ENCODE results near the gene XPO4. TPM values are rescaled to one million over a fixed set of nuclear protein-coding genes. Genes with fewer than 3 reads are reported as not detected.
"Not testable (repeated sequence)": the region's sequence is repeated elsewhere in the genome, so short reads cannot be mapped to it uniquely, and the experiment has no call there.

Gene XPO4
- total RNA-seq, 1 experiment from 2014 or later = 39.9 TPM

- no peaks in the 10 kb centered on the region for H3F3A ChIP-seq (ENCODE audit: low read length, unreplicated experiment)
- intact Hi-C loops (cut with micrococcal nuclease) = loop anchor here (2.0 to 10.0 kb wide), 3 partner anchors 212 to 740 kb away; no protein-coding TSS in a partner anchor
- no peaks in the 10 kb centered on the region for H3K9me3 ChIP-seq (ENCODE audit: low read length)
- no peaks in the 10 kb centered on the region for H3K36me3 ChIP-seq (ENCODE audit: low read depth, low read length)
- H3K27ac ChIP-seq (ENCODE audit: low read length) = no peak overlapping the region
- H2AFZ ChIP-seq (ENCODE audit: low read length) = 0 out of 2 replicates have a peak overlapping the region, but pooled peaks have one; percentile 4
- H3K9me2 ChIP-seq (replicated peaks; ENCODE audit: low read length) = no peaks in the 10 kb centered on the region
- ATAC-seq (peak; percentile 85), DNase-seq (peak; percentile 86)
- POLR2A ChIA-PET (ENCODE audit: unreplicated experiment) = no interaction called here
- no peak overlapping the region for H3K4me3 ChIP-seq (ENCODE audit: low read length)
- 0 out of 2 replicates have a peak overlapping the region, but pooled peaks have one; percentile 5 for H3K4me2 ChIP-seq (ENCODE audit: low read length)
- no peaks in the 10 kb centered on the region for H3K27me3 ChIP-seq (ENCODE audit: low read length)
- BruUV-seq (replicated peaks) = no TSS peak
- H3K79me2 ChIP-seq (ENCODE audit: low read length) = no peaks in the 10 kb centered on the region
- H3K4me1 ChIP-seq (ENCODE audit: insufficient read depth, low read length) = no peaks in the 10 kb centered on the region
- CTCF ChIA-PET = interaction anchor here (0.6 to 0.7 kb wide), 4 partner anchors 13 to 749 kb away, joined by 3 to 4 read pairs (median 3); no protein-coding TSS in a partner anchor
- TF ChIP-seq EZH2 (IDR thresholded peaks at IDR 0.05; ENCODE audit: low read length, unreplicated experiment) (no peak), CTCF (conservative IDR thresholded peaks at IDR 0.05; ENCODE audit: low read depth, low read length) (peak; percentile 97)
- no peak overlapping the region for H3K9ac ChIP-seq (ENCODE audit: low read length)
- no peaks in the 10 kb centered on the region for H4K20me1 ChIP-seq (ENCODE audit: low read length)
Observed at GRCh38 chr13:20924758-20925394, 22.3 kb upstream of the XPO4 start.

GRCh38 chr13:20923272-20923671, 20.7 kb upstream of the XPO4 start:
- DNase-seq = no peak
- Histone ChIP-seq H3K79me2 (ENCODE audit: low read length) (no peaks in the 10 kb centered on the region), H3K9ac (ENCODE audit: low read length) (no peak overlapping the region), H3K27me3 (ENCODE audit: low read length) (no peaks in the 10 kb centered on the region), H3K4me2 (ENCODE audit: low read length) (no peak overlapping the region), H3K36me3 (ENCODE audit: low read depth, low read length) (no peaks in the 10 kb centered on the region), H3K4me3 (ENCODE audit: low read length) (no peak overlapping the region), H3F3A (ENCODE audit: low read length, unreplicated experiment) (no peaks in the 10 kb centered on the region), H3K4me1 (ENCODE audit: insufficient read depth, low read length) (no peaks in the 10 kb centered on the region), H3K27ac (ENCODE audit: low read length) (no peak overlapping the region), H4K20me1 (ENCODE audit: low read length) (no peaks in the 10 kb centered on the region), H3K9me3 (ENCODE audit: low read length) (no peaks in the 10 kb centered on the region), H2AFZ (ENCODE audit: low read length) (no peak overlapping the region), H3K9me2 (replicated peaks; ENCODE audit: low read length) (no peaks in the 10 kb centered on the region)
- ATAC-seq = no peak
- ChIA-PET POLR2A (ENCODE audit: unreplicated experiment) (no interaction called here), CTCF (no interaction called here)
- intact Hi-C loops (cut with micrococcal nuclease) = loop anchor here (10.0 kb wide), 1 partner anchor 738 kb away; no protein-coding TSS in a partner anchor
- BruUV-seq (replicated peaks) = no TSS peak
- TF ChIP-seq EZH2 (IDR thresholded peaks at IDR 0.05; ENCODE audit: low read length, unreplicated experiment) (no peak), CTCF (conservative IDR thresholded peaks at IDR 0.05; ENCODE audit: low read depth, low read length) (no peak), EZH2phosphoT487 (IDR thresholded peaks at IDR 0.05; ENCODE audit: borderline replicate concordance, low read length) (no peak)

GRCh38 chr13:20921572-20921971, 19.0 kb upstream of the XPO4 start:
- TF ChIP-seq EZH2phosphoT487 (IDR thresholded peaks at IDR 0.05; ENCODE audit: borderline replicate concordance, low read length) (no peak), EZH2 (IDR thresholded peaks at IDR 0.05; ENCODE audit: low read length, unreplicated experiment) (no peak), CTCF (conservative IDR thresholded peaks at IDR 0.05; ENCODE audit: low read depth, low read length) (no peak)
- Histone ChIP-seq H3K4me3 (ENCODE audit: low read length) (no peak overlapping the region), H4K20me1 (ENCODE audit: low read length) (no peaks in the 10 kb centered on the region), H3K9ac (ENCODE audit: low read length) (no peak overlapping the region), H3K36me3 (ENCODE audit: low read depth, low read length) (no peaks in the 10 kb centered on the region), H3K9me3 (ENCODE audit: low read length) (no peaks in the 10 kb centered on the region), H3F3A (ENCODE audit: low read length, unreplicated experiment) (no peaks in the 10 kb centered on the region), H3K9me2 (replicated peaks; ENCODE audit: low read length) (no peaks in the 10 kb centered on the region), H3K27ac (ENCODE audit: low read length) (no peak overlapping the region), H3K4me1 (ENCODE audit: insufficient read depth, low read length) (no peaks in the 10 kb centered on the region), H3K27me3 (ENCODE audit: low read length) (no peaks in the 10 kb centered on the region), H2AFZ (ENCODE audit: low read length) (no peak overlapping the region), H3K79me2 (ENCODE audit: low read length) (no peaks in the 10 kb centered on the region), H3K4me2 (ENCODE audit: low read length) (no peak overlapping the region)
- CTCF ChIA-PET = no interaction called here
- ATAC-seq (no peak), DNase-seq (no peak)
- BruUV-seq (replicated peaks) = no TSS peak
- POLR2A ChIA-PET (ENCODE audit: unreplicated experiment) = no interaction called here
- intact Hi-C loops (cut with micrococcal nuclease) = loop anchor here (10.0 kb wide), 1 partner anchor 737 kb away; no protein-coding TSS in a partner anchor

- H2AFZ ChIP-seq (ENCODE audit: low read length); BruUV-seq (replicated peaks); H3K36me3 ChIP-seq (ENCODE audit: low read depth, low read length); H3K4me3 ChIP-seq (ENCODE audit: low read length); H3K9ac ChIP-seq (ENCODE audit: low read length); H4K20me1 ChIP-seq (ENCODE audit: low read length); CTCF ChIA-PET; H3F3A ChIP-seq (ENCODE audit: low read length, unreplicated experiment); DNase-seq; ATAC-seq; H3K27ac ChIP-seq (ENCODE audit: low read length); H3K79me2 ChIP-seq (ENCODE audit: low read length); H3K9me3 ChIP-seq (ENCODE audit: low read length); H3K4me2 ChIP-seq (ENCODE audit: low read length); intact Hi-C loops (cut with micrococcal nuclease); H3K4me1 ChIP-seq (ENCODE audit: insufficient read depth, low read length); H3K27me3 ChIP-seq (ENCODE audit: low read length); H3K9me2 ChIP-seq (replicated peaks; ENCODE audit: low read length): not testable (repeated sequence)
- POLR2A ChIA-PET (ENCODE audit: unreplicated experiment) = interaction anchor here (0.5 kb wide), 1 partner anchor 45 kb away, joined by 4 read pairs; no protein-coding TSS in a partner anchor
Observed at GRCh38 chr13:20915676-20916075, 13.1 kb upstream of the XPO4 start.

Measured in PC-3 (cell line).